GM23338 (cell line): ENCODE measurements around the gene TRIOBP. TPM values are rescaled to one million over a fixed set of nuclear protein-coding genes. Genes with fewer than 3 reads are reported as not detected.

ENCODE experiments used
- ATAC-seq: fragments of 200-7000 bp; cut with Tn5 transposase; 3 replicates; pipeline ENCODE4 v1.9.1; 2020
- DNase-seq: peaks from one replicate; pipeline ENCODE4 v3.0.0-alpha.2; 2015; ENCODE audit warnings: low spot score
- H2AFZ ChIP-seq: fragments of 200-600 bp; sonication (generic); 2 replicates; pipeline ENCODE4 v1.8.0; 2016; ENCODE audit warnings: antibody characterized with exemption, mild to moderate bottlenecking, moderate library complexity
- H3F3A ChIP-seq: fragments of 200-600 bp; sonication (generic); replicated peaks from 2 replicates; pipeline ENCODE4 v1.8.0; 2017; ENCODE audit warnings: antibody characterized with exemption, mixed run types, low read depth
- H3K27ac ChIP-seq: fragments of 200-600 bp; sonication (generic); 2 replicates; pipeline ENCODE4 v1.6.1; 2016; ENCODE audit warnings: low read depth
- H3K27me3 ChIP-seq: fragments of 200-600 bp; sonication (generic); 2 replicates; pipeline ENCODE4 v1.8.0; 2016; ENCODE audit warnings: mild to moderate bottlenecking, mixed run types, moderate library complexity; ENCODE audit not compliant: insufficient read depth
- H3K36me3 ChIP-seq: fragments of 200-600 bp; sonication (generic); 2 replicates; pipeline ENCODE4 v1.8.0; 2016; ENCODE audit warnings: mild to moderate bottlenecking; ENCODE audit not compliant: insufficient read depth
- H3K4me1 ChIP-seq: fragments of 200-600 bp; sonication (generic); 2 replicates; pipeline ENCODE4 v1.8.0; 2016; ENCODE audit warnings: mild to moderate bottlenecking, moderate library complexity; ENCODE audit not compliant: insufficient read depth
- H3K4me2 ChIP-seq: fragments of 200-600 bp; sonication (generic); 2 replicates; pipeline ENCODE4 v1.7.1; 2017; ENCODE audit warnings: mixed run types
- H3K4me3 ChIP-seq: fragments of 200-600 bp; sonication (generic); 2 replicates; pipeline ENCODE4 v1.6.1; 2016; ENCODE audit warnings: mixed run types
- H3K79me2 ChIP-seq: fragments of 200-600 bp; sonication (generic); replicated peaks from 2 replicates; pipeline ENCODE4 v1.8.0; 2017; ENCODE audit warnings: mild to moderate bottlenecking; ENCODE audit not compliant: insufficient read depth
- H3K9me2 ChIP-seq: fragments of 200-600 bp; sonication (generic); 2 replicates; pipeline ENCODE4 v1.8.0; 2017; ENCODE audit not compliant: insufficient read depth
- H4K20me1 ChIP-seq: fragments of 200-600 bp; sonication (generic); replicated peaks from 2 replicates; pipeline ENCODE4 v1.8.0; 2017; ENCODE audit warnings: mild to moderate bottlenecking; ENCODE audit not compliant: insufficient read depth
- H3K27ac Mint-ChIP-seq: 2 replicates; pipeline ENCODE4 v1.8.0; 2020; ENCODE audit warnings: inconsistent platforms, mild to moderate bottlenecking, moderate library complexity, mixed read lengths
- H3K27me3 Mint-ChIP-seq: 3 replicates; pipeline ENCODE4 v1.8.0; 2022; ENCODE audit warnings: low read depth, mild to moderate bottlenecking, moderate library complexity, mixed read lengths, inconsistent platforms; ENCODE audit not compliant: insufficient read depth, poor library complexity
- H3K36me3 Mint-ChIP-seq: 3 replicates; pipeline ENCODE4 v1.8.0; 2021; ENCODE audit warnings: low read depth, mild to moderate bottlenecking, inconsistent platforms, moderate library complexity, mixed read lengths
- H3K4me1 Mint-ChIP-seq: 3 replicates; pipeline ENCODE4 v1.8.0; 2020; ENCODE audit warnings: mild to moderate bottlenecking, inconsistent platforms, mixed read lengths
- H3K4me3 Mint-ChIP-seq: 3 replicates; pipeline ENCODE4 v1.8.0; 2021; ENCODE audit warnings: moderate library complexity, mild to moderate bottlenecking, inconsistent platforms, mixed read lengths
- H3K9me3 Mint-ChIP-seq: 3 replicates; pipeline ENCODE4 v1.8.0; 2020; ENCODE audit warnings: moderate library complexity, mild to moderate bottlenecking, inconsistent platforms, mixed read lengths
- CREB1 ChIP-seq: fragments of 250-450 bp; sonication (Bioruptor Pico); IDR thresholded peaks from 2 replicates; pipeline ENCODE4 v1.5.0; 2020; ENCODE audit warnings: low read depth, mild to moderate bottlenecking, moderate library complexity
- CTCF ChIP-seq, 2 experiments: fragments of 200-600 bp in 1 of 2; sonication (generic) in 1 of 2; conservative IDR thresholded peaks; 2 replicates each; pipeline versions ENCODE4 v1.5.1 to v1.6.1; 2016 to 2017; ENCODE audit warnings: antibody characterized with exemption in 2 of 2, low read depth in 2 of 2, mild to moderate bottlenecking in 2 of 2, moderate library complexity in 1 of 2
- EZH2 ChIP-seq: fragments of 200-600 bp; sonication (generic); IDR thresholded peaks from one replicate; pipeline ENCODE4 v1.8.0; 2017; ENCODE audit warnings: antibody characterized with exemption, mild to moderate bottlenecking, low read depth; ENCODE audit not compliant: unreplicated experiment
- EZH2phosphoT487 ChIP-seq: fragments of 200-600 bp; sonication (generic); IDR thresholded peaks from one replicate; pipeline ENCODE4 v1.8.1; 2018; ENCODE audit warnings: antibody characterized with exemption; ENCODE audit not compliant: unreplicated experiment
- JUNB ChIP-seq: IDR thresholded peaks from one replicate; pipeline ENCODE4 v1.6.1; 2016; ENCODE audit warnings: antibody characterized with exemption; ENCODE audit not compliant: unreplicated experiment
- NANOG ChIP-seq: IDR thresholded peaks from 2 replicates; pipeline ENCODE4 v1.6.1; 2016; ENCODE audit warnings: antibody characterized with exemption, borderline replicate concordance
- ZNF114 ChIP-seq: fragments of 250-450 bp; sonication (Bioruptor Pico); IDR thresholded peaks from 2 replicates; pipeline ENCODE4 v1.5.0; 2020; ENCODE audit warnings: mild to moderate bottlenecking, moderate library complexity
- ZNF331 ChIP-seq: fragments of 250-450 bp; sonication (Bioruptor Pico); IDR thresholded peaks from 2 replicates; pipeline ENCODE4 v1.5.0; 2020; ENCODE audit warnings: low read depth, mild to moderate bottlenecking, moderate library complexity
- polyA plus RNA-seq: library from polyadenylated mRNA; unstranded; fragments of >200 nt; fragmentation: Nextera tagmentation; extraction: Ambion mirVana; gene quantifications from 2 replicates; pipeline ENCODE4 v1.2.1, GENCODE V29; 2016
- total RNA-seq: library from RNA; depleted of rRNA; stranded (reverse); fragments of >200 nt; shearing (Covaris generic); gene quantifications from 2 replicates; pipeline ENCODE4 v1.2.3, GENCODE V29; 2014
- TF ChIP-seq, protein P1 (sequence below): IDR thresholded peaks from one replicate; pipeline ENCODE4 v1.6.1; 2018; ENCODE audit warnings: antibody characterized with exemption; ENCODE audit not compliant: unreplicated experiment
- TF ChIP-seq, protein P2 (sequence below): IDR thresholded peaks from 2 replicates; pipeline ENCODE4 v1.6.1; 2016; ENCODE audit warnings: antibody characterized with exemption

Gene TRIOBP
- total and polyA plus RNA-seq, 2 experiments from 2014 or later = 21.4 to 48.4 TPM

- Histone ChIP-seq H3K79me2 (peaks cover 5% of the 10 kb centered on the region), H3K27ac (no peak overlapping the region), H3K27me3 (no peaks in the 10 kb centered on the region), H3K4me2 (no peak overlapping the region), H3K9me2 (no peaks in the 10 kb centered on the region), H2AFZ (no peak overlapping the region), H3F3A (0 out of 2 replicates have a peak, but pooled peaks cover 11% of the 10 kb centered on the region), H3K4me1 (no peaks in the 10 kb centered on the region; the same call in 1 of the 2 replicates), H3K36me3 (no peaks in the 10 kb centered on the region), H3K4me3 (no peak overlapping the region), H4K20me1 (no peaks in the 10 kb centered on the region; the same call in 1 of the 2 replicates)
- peaks cover 5% of the 10 kb centered on the region; the same call in 1 of the 3 replicates for H3K4me1 Mint-ChIP-seq
- H3K36me3 Mint-ChIP-seq = peaks cover 24% of the 10 kb centered on the region
- TF ChIP-seq EZH2phosphoT487 (no peak), NANOG (no peak), CTCF (conservative IDR thresholded peaks at IDR 0.05; ENCODE audit: low read depth in 2 of 2) (no peak), ZNF114 (CRISPR knock-in tag) (no peak), JUNB (no peak), ZNF331 (CRISPR knock-in tag) (no peak), EZH2 (no peak), CREB1 (CRISPR knock-in tag) (no peak)
- TF ChIP-seq, protein P1, sequence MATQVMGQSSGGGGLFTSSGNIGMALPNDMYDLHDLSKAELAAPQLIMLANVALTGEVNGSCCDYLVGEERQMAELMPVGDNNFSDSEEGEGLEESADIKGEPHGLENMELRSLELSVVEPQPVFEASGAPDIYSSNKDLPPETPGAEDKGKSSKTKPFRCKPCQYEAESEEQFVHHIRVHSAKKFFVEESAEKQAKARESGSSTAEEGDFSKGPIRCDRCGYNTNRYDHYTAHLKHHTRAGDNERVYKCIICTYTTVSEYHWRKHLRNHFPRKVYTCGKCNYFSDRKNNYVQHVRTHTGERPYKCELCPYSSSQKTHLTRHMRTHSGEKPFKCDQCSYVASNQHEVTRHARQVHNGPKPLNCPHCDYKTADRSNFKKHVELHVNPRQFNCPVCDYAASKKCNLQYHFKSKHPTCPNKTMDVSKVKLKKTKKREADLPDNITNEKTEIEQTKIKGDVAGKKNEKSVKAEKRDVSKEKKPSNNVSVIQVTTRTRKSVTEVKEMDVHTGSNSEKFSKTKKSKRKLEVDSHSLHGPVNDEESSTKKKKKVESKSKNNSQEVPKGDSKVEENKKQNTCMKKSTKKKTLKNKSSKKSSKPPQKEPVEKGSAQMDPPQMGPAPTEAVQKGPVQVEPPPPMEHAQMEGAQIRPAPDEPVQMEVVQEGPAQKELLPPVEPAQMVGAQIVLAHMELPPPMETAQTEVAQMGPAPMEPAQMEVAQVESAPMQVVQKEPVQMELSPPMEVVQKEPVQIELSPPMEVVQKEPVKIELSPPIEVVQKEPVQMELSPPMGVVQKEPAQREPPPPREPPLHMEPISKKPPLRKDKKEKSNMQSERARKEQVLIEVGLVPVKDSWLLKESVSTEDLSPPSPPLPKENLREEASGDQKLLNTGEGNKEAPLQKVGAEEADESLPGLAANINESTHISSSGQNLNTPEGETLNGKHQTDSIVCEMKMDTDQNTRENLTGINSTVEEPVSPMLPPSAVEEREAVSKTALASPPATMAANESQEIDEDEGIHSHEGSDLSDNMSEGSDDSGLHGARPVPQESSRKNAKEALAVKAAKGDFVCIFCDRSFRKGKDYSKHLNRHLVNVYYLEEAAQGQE = no peak
- TF ChIP-seq, protein P2, sequence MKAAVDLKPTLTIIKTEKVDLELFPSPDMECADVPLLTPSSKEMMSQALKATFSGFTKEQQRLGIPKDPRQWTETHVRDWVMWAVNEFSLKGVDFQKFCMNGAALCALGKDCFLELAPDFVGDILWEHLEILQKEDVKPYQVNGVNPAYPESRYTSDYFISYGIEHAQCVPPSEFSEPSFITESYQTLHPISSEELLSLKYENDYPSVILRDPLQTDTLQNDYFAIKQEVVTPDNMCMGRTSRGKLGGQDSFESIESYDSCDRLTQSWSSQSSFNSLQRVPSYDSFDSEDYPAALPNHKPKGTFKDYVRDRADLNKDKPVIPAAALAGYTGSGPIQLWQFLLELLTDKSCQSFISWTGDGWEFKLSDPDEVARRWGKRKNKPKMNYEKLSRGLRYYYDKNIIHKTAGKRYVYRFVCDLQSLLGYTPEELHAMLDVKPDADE = no peak
- H3K4me3 Mint-ChIP-seq = no peak overlapping the region
- no peak overlapping the region for H3K27ac Mint-ChIP-seq
- peaks cover 16% of the 10 kb centered on the region for H3K27me3 Mint-ChIP-seq
- ATAC-seq = no peak
- no peaks in the 10 kb centered on the region for H3K9me3 Mint-ChIP-seq
- no peak for DNase-seq
Measured at GRCh38 chr22:37669586-37669985, 27.3 kb upstream of the TRIOBP start.
